OCI-LY3 (cell line): Measurements from ENCODE around the gene THPO.

Experiments
- H2AFZ ChIP-seq: fragments of 200-600, 300-600 bp; shearing (Covaris generic); 2 replicates; pipeline ENCODE4 v1.6.0; 2014; ENCODE audit warnings: antibody characterized with exemption, low read depth, low read length
- H3K27ac ChIP-seq: fragments of 200-600, 300-600 bp; sonication (generic); 2 replicates; pipeline ENCODE4 v1.5.1; 2014; ENCODE audit warnings: mild to moderate bottlenecking, low read length, moderate library complexity, mixed read lengths
- H3K27me3 ChIP-seq: fragments of 200-600, 300-600 bp; sonication (generic); 2 replicates; pipeline ENCODE4 v1.6.1; 2014; ENCODE audit warnings: low read depth, low read length, mixed read lengths
- H3K36me3 ChIP-seq: fragments of 200-600, 300-600 bp; sonication (generic); replicated peaks from 2 replicates; pipeline ENCODE3; 2014; ENCODE audit warnings: low read depth, low read length, mixed read lengths
- H3K4me1 ChIP-seq: fragments of 300-600, 200-600 bp; sonication (generic); 2 replicates; pipeline ENCODE4 v1.6.1; 2014; ENCODE audit warnings: low read length, mixed read lengths
- H3K4me2 ChIP-seq: fragments of 200-600, 300-600 bp; sonication (generic); 2 replicates; pipeline ENCODE4 v1.6.1; 2014; ENCODE audit warnings: low read length, mixed read lengths
- H3K4me3 ChIP-seq: fragments of 300-600, 200-600 bp; sonication (generic); 2 replicates; pipeline ENCODE4 v1.5.1; 2014; ENCODE audit warnings: antibody characterized with exemption, mild to moderate bottlenecking, low read length, moderate library complexity
- H3K79me2 ChIP-seq: fragments of 300-600, 200-600 bp; shearing (Covaris generic); 2 replicates; pipeline ENCODE4 v1.6.1; 2014; ENCODE audit warnings: mild to moderate bottlenecking, low read length, mixed read lengths
- H3K9ac ChIP-seq: fragments of 300-600, 200-600 bp; shearing (Covaris generic); 2 replicates; pipeline ENCODE4 v1.6.0; 2014; ENCODE audit warnings: mild to moderate bottlenecking, low read length, moderate library complexity
- H3K9me3 ChIP-seq: fragments of 200-600, 300-600 bp; shearing (Covaris generic); 2 replicates; pipeline ENCODE4 v1.6.1; 2014; ENCODE audit warnings: low read length, mixed read lengths; ENCODE audit not compliant: insufficient read depth
- H4K20me1 ChIP-seq: fragments of 200-600, 300-600 bp; sonication (generic); 2 replicates; pipeline ENCODE4 v1.6.1; 2016; ENCODE audit warnings: low read length, mixed read lengths; ENCODE audit not compliant: insufficient read depth
- EZH2phosphoT487 ChIP-seq: fragments of 200-600 bp; shearing (Covaris generic); IDR thresholded peaks from 2 replicates; pipeline ENCODE4 v1.6.1; 2018; ENCODE audit warnings: antibody characterized with exemption, mixed run types, low read depth
- TF ChIP-seq, protein P1 (sequence below): fragments of 200-600, 300-600 bp; sonication (generic); IDR thresholded peaks from 2 replicates; pipeline ENCODE4 v1.5.1; 2014; ENCODE audit warnings: antibody characterized with exemption, low read length, low read depth

Gene THPO

GRCh38 chr3:184350618-184351017 is 27.4 kb downstream of the THPO start:
- Histone ChIP-seq H3K9ac (no peak overlapping the region), H3K4me3 (no peak overlapping the region), H3K4me2 (no peak overlapping the region), H2AFZ (no peak overlapping the region), H3K27me3 (no peaks in the 10 kb centered on the region), H3K27ac (no peak overlapping the region), H4K20me1 (no peaks in the 10 kb centered on the region), H3K9me3 (no peaks in the 10 kb centered on the region), H3K4me1 (no peaks in the 10 kb centered on the region), H3K79me2 (no peaks in the 10 kb centered on the region), H3K36me3 (peaks cover 5% of the 10 kb centered on the region)
- TF ChIP-seq, protein P1, sequence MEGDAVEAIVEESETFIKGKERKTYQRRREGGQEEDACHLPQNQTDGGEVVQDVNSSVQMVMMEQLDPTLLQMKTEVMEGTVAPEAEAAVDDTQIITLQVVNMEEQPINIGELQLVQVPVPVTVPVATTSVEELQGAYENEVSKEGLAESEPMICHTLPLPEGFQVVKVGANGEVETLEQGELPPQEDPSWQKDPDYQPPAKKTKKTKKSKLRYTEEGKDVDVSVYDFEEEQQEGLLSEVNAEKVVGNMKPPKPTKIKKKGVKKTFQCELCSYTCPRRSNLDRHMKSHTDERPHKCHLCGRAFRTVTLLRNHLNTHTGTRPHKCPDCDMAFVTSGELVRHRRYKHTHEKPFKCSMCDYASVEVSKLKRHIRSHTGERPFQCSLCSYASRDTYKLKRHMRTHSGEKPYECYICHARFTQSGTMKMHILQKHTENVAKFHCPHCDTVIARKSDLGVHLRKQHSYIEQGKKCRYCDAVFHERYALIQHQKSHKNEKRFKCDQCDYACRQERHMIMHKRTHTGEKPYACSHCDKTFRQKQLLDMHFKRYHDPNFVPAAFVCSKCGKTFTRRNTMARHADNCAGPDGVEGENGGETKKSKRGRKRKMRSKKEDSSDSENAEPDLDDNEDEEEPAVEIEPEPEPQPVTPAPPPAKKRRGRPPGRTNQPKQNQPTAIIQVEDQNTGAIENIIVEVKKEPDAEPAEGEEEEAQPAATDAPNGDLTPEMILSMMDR: no peak
- no peak for TF ChIP-seq EZH2phosphoT487

DNA sequence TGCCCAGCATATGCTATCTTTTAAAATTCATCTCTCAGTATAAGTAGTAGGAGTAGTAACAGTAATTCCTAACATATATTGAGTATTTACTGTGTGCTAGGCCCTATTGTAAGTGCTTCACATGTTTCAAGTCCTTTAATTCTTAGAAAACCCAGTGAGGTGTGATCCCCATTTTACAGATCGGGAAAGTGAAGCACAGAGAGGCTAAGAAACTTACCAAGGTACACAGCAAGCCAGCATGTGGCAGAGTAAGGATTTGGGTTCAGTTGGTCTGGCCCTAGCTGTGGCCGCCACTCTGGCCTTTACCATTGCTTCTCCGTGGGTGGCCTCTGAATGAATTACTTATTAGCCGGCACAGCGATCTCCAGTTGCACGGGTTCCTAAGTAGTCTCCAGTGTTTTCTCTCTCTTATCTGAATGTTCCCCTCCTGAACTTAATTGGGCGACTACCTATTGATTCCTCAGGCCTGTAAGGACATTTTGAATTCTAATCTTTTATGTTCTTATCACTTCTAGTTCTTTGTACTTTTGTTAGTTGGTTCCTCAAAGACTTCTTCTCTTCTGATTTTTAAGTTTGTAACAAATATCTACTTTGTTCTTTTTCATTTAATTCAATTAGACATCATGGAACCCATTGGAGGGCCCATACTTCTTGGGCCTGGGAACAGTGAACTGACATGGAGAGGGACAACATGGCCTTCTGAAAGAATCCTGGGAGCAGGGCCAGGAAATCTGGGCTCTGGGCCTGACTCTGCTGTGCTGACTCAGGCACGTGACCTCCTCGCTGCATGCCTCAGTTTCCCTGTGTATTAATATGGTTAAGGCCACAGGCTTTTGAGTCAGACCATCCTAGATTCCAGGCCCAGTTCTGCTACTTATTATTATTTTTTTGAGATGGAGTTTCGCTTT is 28.2 kb downstream of the THPO start:
- Histone ChIP-seq H3K4me2 (no peak overlapping the region), H2AFZ (no peak overlapping the region), H3K4me3 (no peak overlapping the region), H3K4me1 (no peaks in the 10 kb centered on the region), H3K9me3 (no peaks in the 10 kb centered on the region), H3K79me2 (no peaks in the 10 kb centered on the region), H3K9ac (no peak overlapping the region), H3K36me3 (peaks cover 5% of the 10 kb centered on the region), H3K27me3 (no peaks in the 10 kb centered on the region), H3K27ac (no peak overlapping the region), H4K20me1 (no peaks in the 10 kb centered on the region)
- TF ChIP-seq EZH2phosphoT487: no peak
- TF ChIP-seq, protein P1: no peak

- no peak overlapping the region for H3K27ac ChIP-seq
- H3K9me3 ChIP-seq: no peaks in the 10 kb centered on the region
- no peak overlapping the region for H3K4me2 ChIP-seq
- H3K27me3 ChIP-seq: no peaks in the 10 kb centered on the region
- no peaks in the 10 kb centered on the region for H3K4me1 ChIP-seq
- H3K79me2 ChIP-seq: no peaks in the 10 kb centered on the region
- no peak overlapping the region for H2AFZ ChIP-seq
- H3K36me3 ChIP-seq: peaks cover 5% of the 10 kb centered on the region
- no peak overlapping the region for H3K9ac ChIP-seq
- H3K4me3 ChIP-seq: no peak overlapping the region
- no peaks in the 10 kb centered on the region for H4K20me1 ChIP-seq
- TF ChIP-seq, protein P1: no peak
- no peak for TF ChIP-seq EZH2phosphoT487
Observed at GRCh38 chr3:184348057-184348382, 30.0 kb downstream of the THPO start.

- Histone ChIP-seq H4K20me1 (no peaks in the 10 kb centered on the region), H3K36me3 (peaks cover under 1% of the 10 kb centered on the region), H3K27me3 (no peaks in the 10 kb centered on the region), H3K4me1 (no peaks in the 10 kb centered on the region), H3K4me2 (no peak overlapping the region), H2AFZ (no peak overlapping the region), H3K79me2 (no peaks in the 10 kb centered on the region), H3K9ac (no peak overlapping the region), H3K4me3 (no peak overlapping the region), H3K27ac (no peak overlapping the region), H3K9me3 (no peaks in the 10 kb centered on the region)
- TF ChIP-seq, protein P1: no peak
- TF ChIP-seq EZH2phosphoT487: no peak
Observed at GRCh38 chr3:184347321-184348056, 30.5 kb downstream of the THPO start.
